ENCODE results near the gene ZNF417.
"Not testable (repeated sequence)": the region's sequence is repeated elsewhere in the genome, so short reads cannot be mapped to it uniquely, and the experiment has no call there.

Gene ZNF417

DNA sequence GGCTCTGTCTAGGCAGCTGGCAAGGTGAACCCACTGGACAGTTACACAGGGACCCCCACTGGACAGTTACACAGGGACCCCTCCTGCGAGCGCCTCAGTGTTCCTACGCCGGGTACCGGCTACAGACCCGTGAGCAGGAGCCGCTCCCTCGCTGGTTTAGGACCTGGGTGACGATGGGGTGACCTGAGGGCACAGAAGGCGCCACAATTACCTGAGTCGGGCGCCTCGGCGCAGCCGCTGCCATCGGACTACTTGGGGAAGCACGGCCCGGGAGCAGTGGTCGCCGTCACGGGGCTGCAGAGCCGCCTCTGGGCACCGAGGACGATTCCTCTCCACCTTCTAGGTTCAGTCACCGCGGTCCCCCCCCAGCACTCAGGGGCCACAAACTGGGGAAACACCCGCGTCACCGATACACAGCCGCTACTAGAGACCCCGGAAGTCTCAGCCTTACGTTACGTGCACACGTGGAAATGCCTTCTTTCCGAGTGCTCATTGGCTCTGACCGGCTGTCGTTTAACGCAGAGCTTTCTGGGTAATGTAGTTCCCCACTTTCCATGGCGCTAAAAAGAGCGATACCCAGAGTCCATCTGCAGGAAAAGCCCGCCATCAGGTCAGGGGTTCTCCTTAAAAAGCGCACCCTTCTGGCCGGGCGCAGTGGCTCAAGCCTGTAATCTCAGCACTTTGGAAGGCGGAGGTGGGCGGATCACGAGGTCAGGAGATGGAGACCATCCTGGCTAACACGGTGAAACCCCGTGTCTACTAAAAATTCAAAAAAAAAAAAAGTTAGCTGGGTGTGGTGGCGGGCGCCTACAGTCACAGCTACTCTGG is at the start of gene ZNF417:
TSS of gene ZNF417 (minus strand) at position 425 of the 828 bp plus-strand sequence. CDS start at position 244, 181 bp downstream.
- DNase-seq (ENCODE audit: low read depth, low spot score): peak; percentile 98
- H3K4me3 ChIP-seq (ENCODE audit: low read length): peak within 1 kb of the TSS; percentile 80; the same call in 1 of the 2 replicates
- not testable (repeated sequence) for H3K27ac ChIP-seq (ENCODE audit: low read length); H3K27me3 ChIP-seq (ENCODE audit: control insufficient read depth, insufficient read depth, low read length); H3K9me3 ChIP-seq (ENCODE audit: control insufficient read depth, insufficient read depth, low read length); H3K4me1 ChIP-seq (ENCODE audit: control insufficient read depth, insufficient read depth, low read length); H3K36me3 ChIP-seq (ENCODE audit: control insufficient read depth, insufficient read depth, low read length)
- no CpG with 5 or more reads among the region's 51 CpGs for WGBS (ENCODE audit: insufficient coverage, insufficient read length)

DNA sequence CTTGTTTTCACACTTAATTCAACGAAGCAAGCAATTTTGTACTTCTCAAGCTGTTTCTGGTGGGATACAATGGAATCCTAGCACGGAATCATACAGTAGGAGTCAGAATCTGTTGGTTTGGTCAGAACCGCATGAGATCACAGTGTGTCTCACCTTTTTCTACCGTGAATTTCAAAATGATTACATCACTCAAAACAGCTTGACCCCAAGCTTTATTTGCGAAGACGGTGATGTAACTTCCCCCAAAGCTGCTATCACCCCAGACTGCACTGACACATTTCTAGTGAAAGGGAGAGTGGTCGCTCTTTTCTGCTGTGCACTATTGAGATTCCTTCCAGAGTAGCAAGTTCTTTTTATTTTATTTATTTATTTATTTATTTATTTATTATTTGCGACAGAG is 48.4 kb upstream of the ZNF417 start:
- no peak for DNase-seq (ENCODE audit: low read depth, low spot score)
- Histone ChIP-seq H3K4me1 (ENCODE audit: control insufficient read depth, insufficient read depth, low read length) (no peaks in the 10 kb centered on the region), H3K27ac (ENCODE audit: low read length) (no peak overlapping the region), H3K4me3 (ENCODE audit: low read length) (no peak overlapping the region), H3K9me3 (ENCODE audit: control insufficient read depth, insufficient read depth, low read length) (peaks cover 1% of the 10 kb centered on the region; the same call in 1 of the 2 replicates), H3K27me3 (ENCODE audit: control insufficient read depth, insufficient read depth, low read length) (no peaks in the 10 kb centered on the region), H3K36me3 (ENCODE audit: control insufficient read depth, insufficient read depth, low read length) (no peaks in the 10 kb centered on the region)
- no CpG with 5 or more reads among the region's 8 CpGs for WGBS (ENCODE audit: insufficient coverage, insufficient read length)

DNA sequence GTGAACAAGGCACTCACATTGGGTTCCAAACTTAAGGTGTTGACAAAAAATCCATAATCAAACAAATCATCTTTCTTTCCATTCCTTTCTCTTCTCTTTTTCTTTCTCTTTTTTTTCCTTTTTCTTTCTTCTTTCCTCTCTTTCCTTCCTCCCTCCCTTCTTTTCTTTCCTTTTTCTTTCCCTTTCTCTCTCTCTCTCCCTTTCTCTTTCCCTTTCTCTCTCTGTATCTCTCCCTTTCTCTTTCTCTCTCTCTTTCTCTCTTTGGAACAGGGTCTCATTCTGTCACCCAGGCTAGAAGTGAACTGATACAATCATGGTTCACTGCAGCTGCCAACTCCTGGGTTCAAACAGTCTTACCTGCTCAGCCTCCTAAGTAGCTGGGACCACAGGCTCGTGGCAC is 45.4 kb upstream of the ZNF417 start:
- Histone ChIP-seq H3K9me3 (ENCODE audit: control insufficient read depth, insufficient read depth, low read length) (peaks cover 2% of the 10 kb centered on the region), H3K4me1 (ENCODE audit: control insufficient read depth, insufficient read depth, low read length) (no peaks in the 10 kb centered on the region), H3K4me3 (ENCODE audit: low read length) (no peak overlapping the region), H3K36me3 (ENCODE audit: control insufficient read depth, insufficient read depth, low read length) (no peaks in the 10 kb centered on the region), H3K27me3 (ENCODE audit: control insufficient read depth, insufficient read depth, low read length) (no peaks in the 10 kb centered on the region), H3K27ac (ENCODE audit: low read length) (no peak overlapping the region)
- no peak for DNase-seq (ENCODE audit: low read depth, low spot score)
- WGBS (ENCODE audit: insufficient coverage, insufficient read length): no CpG with 5 or more reads among the region's 1 CpG

DNA sequence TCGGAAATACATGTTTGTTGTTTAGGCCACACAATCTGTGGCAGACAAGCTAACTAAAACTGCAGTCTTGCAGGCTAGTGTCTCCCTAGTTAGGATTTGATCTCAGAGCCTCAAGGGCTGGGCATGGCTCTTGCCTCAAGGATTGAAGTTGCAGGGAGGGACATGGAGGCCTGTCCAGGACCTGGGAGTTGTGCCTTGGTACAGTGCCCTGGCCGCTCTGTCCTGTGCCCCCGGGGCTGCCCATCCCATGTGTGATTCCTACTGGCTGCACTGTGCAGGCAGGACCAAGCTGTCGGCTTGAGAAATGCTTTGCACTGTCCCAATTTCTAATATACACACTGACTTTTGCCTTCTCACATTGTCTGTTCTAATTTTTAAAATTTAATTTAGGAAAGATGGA is 38.6 kb upstream of the ZNF417 start:
- WGBS (ENCODE audit: insufficient coverage, insufficient read length): no CpG with 5 or more reads among the region's 4 CpGs
- H3K27ac ChIP-seq (ENCODE audit: low read length): no peak overlapping the region
- no peaks in the 10 kb centered on the region for H3K4me1 ChIP-seq (ENCODE audit: control insufficient read depth, insufficient read depth, low read length)
- DNase-seq (ENCODE audit: low read depth, low spot score): no peak
- peaks cover 4% of the 10 kb centered on the region for H3K9me3 ChIP-seq (ENCODE audit: control insufficient read depth, insufficient read depth, low read length)
- H3K36me3 ChIP-seq (ENCODE audit: control insufficient read depth, insufficient read depth, low read length): no peaks in the 10 kb centered on the region
- no peak overlapping the region for H3K4me3 ChIP-seq (ENCODE audit: low read length)
- H3K27me3 ChIP-seq (ENCODE audit: control insufficient read depth, insufficient read depth, low read length): no peaks in the 10 kb centered on the region

DNA sequence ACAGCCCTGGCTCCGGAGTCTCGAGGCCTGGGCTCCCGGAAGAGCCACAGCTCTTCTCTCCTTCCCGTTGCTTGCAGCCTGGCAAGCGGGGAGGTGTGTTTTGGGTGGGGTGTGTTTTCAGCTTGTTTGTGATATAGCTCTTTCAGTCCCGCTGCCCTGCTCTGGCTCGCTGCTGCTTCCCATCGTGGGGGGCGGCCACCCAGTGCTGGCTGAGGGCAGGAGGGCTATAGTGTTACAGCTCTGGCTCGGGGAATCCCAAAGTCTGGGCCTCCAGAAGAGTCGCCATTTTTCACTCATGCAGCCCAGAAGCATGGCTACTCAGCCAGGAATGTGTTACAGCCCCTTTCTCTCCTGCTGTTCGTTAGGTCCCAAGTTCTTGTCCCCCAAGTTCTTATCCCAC is 33.3 kb upstream of the ZNF417 start:
- Histone ChIP-seq H3K9me3 (ENCODE audit: control insufficient read depth, insufficient read depth, low read length) (0 out of 2 replicates have a peak, but pooled peaks cover 1% of the 10 kb centered on the region), H3K4me1 (ENCODE audit: control insufficient read depth, insufficient read depth, low read length) (no peaks in the 10 kb centered on the region), H3K27me3 (ENCODE audit: control insufficient read depth, insufficient read depth, low read length) (no peaks in the 10 kb centered on the region), H3K36me3 (ENCODE audit: control insufficient read depth, insufficient read depth, low read length) (no peaks in the 10 kb centered on the region; the same call in 1 of the 2 replicates), H3K4me3 (ENCODE audit: low read length) (no peak overlapping the region), H3K27ac (ENCODE audit: low read length) (no peak overlapping the region)
- no CpG with 5 or more reads among the region's 12 CpGs for WGBS (ENCODE audit: insufficient coverage, insufficient read length)
- DNase-seq (ENCODE audit: low read depth, low spot score): no peak

DNA sequence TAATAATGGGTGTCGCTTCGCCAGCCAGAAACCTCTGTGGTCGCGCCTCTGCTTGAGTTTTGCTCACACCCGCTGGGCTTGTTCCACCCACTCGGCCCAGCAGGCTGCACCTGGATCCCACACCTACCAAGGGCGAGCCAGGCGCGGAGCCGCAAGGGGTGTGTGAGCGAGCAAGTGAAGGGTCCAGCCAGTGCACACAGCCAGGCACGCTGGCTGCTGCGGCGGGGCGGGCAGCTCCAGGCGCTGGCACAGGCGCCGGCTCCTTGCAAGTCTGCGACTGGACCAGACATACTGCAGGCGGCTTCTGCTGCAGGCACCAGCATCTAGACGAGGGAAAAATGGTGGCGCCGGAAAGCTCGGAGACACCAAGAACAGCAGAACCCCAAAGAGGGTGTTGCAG is 32.9 kb upstream of the ZNF417 start:
- WGBS (ENCODE audit: insufficient coverage, insufficient read length): no CpG with 5 or more reads among the region's 24 CpGs

DNA sequence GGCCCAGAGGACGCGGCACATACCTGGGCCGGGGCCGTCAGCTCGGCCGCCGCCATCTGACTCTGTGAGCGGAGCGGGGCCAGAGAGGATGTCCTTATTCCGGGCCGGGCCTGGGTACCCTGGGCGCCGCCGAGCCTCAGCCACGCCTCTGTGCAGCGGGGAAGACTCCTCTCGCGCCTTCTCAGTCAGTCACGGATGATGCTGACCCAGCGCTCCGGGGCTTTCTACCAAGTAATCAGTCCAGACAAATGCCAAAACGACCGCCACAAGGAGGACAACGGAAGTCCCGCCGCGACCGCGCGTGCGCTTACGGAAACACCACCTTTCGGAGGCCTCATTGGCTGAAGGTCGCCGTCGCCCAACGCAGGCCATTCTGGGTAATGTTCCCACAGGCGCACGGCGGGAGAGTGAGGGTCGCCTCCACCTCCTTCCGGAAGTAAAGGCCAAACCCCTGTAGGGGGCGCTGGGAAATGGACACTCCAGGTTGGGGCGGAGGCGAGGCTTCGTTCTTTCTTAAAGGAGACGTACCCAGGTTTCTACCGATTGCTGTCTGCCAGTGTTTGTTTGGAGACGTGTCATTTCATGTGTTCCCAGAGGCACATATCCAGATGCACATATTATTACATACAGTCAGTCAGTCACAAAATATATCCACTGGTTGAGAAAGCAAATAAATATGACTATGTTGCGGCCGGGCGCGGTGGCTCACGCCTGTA is 31.2 kb upstream of the ZNF417 start, which contains the start of gene ZNF256:
TSS of gene ZNF256 (minus strand) at position 288 of the 716 bp plus-strand sequence. CDS start at position 56, 232 bp downstream.
- 0 out of 2 replicates have a peak, but pooled peaks cover 1% of the 10 kb centered on the region for H3K9me3 ChIP-seq (ENCODE audit: control insufficient read depth, insufficient read depth, low read length)
- H3K4me3 ChIP-seq (ENCODE audit: low read length): peak within 1 kb of the TSS; percentile 94
- peaks cover under 1% of the 10 kb centered on the region; the same call in 1 of the 2 replicates for H3K36me3 ChIP-seq (ENCODE audit: control insufficient read depth, insufficient read depth, low read length)
- no CpG with 5 or more reads among the region's 54 CpGs for WGBS (ENCODE audit: insufficient coverage, insufficient read length)
- H3K4me1 ChIP-seq (ENCODE audit: control insufficient read depth, insufficient read depth, low read length): no peaks in the 10 kb centered on the region
- no peak within 1 kb of the TSS for H3K27ac ChIP-seq (ENCODE audit: low read length)
- peak; percentile 95 for DNase-seq (ENCODE audit: low read depth, low spot score)
- H3K27me3 ChIP-seq (ENCODE audit: control insufficient read depth, insufficient read depth, low read length): no peaks in the 10 kb centered on the region

More for the DNA sequence above, 32.9 kb upstream of the ZNF417 start:
- Histone ChIP-seq H3K4me1 (ENCODE audit: control insufficient read depth, insufficient read depth, low read length) (no peaks in the 10 kb centered on the region), H3K4me3 (ENCODE audit: low read length) (no peak overlapping the region), H3K9me3 (ENCODE audit: control insufficient read depth, insufficient read depth, low read length) (0 out of 2 replicates have a peak, but pooled peaks cover 1% of the 10 kb centered on the region), H3K27me3 (ENCODE audit: control insufficient read depth, insufficient read depth, low read length) (no peaks in the 10 kb centered on the region), H3K27ac (ENCODE audit: low read length) (no peak overlapping the region), H3K36me3 (ENCODE audit: control insufficient read depth, insufficient read depth, low read length) (no peaks in the 10 kb centered on the region; the same call in 1 of the 2 replicates)
- DNase-seq (ENCODE audit: low read depth, low spot score): no peak

DNA sequence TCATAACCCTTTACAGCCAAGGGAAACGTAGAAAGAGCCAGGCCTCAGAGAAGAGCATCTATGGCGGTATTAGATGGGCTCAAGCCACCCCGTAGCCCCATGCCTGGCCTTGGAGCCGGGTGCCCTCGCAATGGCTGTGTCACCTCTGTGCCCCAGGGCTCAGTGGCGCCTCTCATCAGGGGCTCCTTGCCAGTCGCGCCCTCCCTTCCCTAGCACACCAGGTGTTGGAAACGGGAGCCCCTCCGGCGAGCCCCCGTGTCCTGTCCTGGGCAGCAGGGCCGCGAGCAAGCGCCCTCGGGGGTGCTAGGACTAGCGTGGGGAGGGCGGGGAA is 30.7 kb upstream of the ZNF417 start:
- H3K27me3 ChIP-seq (ENCODE audit: control insufficient read depth, insufficient read depth, low read length): no peaks in the 10 kb centered on the region
- no peaks in the 10 kb centered on the region for H3K4me1 ChIP-seq (ENCODE audit: control insufficient read depth, insufficient read depth, low read length)
- no peak for DNase-seq (ENCODE audit: low read depth, low spot score)
- no CpG with 5 or more reads among the region's 18 CpGs for WGBS (ENCODE audit: insufficient coverage, insufficient read length)
- H3K36me3 ChIP-seq (ENCODE audit: control insufficient read depth, insufficient read depth, low read length): peaks cover 6% of the 10 kb centered on the region
- H3K9me3 ChIP-seq (ENCODE audit: control insufficient read depth, insufficient read depth, low read length): 0 out of 2 replicates have a peak, but pooled peaks cover 1% of the 10 kb centered on the region
- H3K4me3 ChIP-seq (ENCODE audit: low read length): peak overlapping the region; percentile 94
- no peak overlapping the region for H3K27ac ChIP-seq (ENCODE audit: low read length)

DNA sequence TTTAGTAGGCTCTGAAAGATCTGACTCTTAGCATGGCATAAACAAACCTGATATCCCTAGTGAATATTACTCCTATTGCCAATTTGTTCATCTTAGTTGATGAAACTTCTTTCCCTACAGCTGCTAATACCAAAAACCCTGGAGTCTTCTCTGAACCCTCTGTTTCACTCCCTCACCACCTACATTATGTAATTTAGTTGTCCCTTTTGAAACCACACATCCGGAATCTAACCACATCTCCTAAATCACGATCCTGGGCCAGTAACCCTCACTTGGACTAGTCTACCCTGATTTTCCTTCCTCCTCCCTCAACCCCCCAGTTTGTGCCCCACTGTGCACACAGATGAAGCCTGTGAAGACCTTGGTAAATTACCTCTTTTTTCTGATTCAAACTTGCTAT is 29.9 kb upstream of the ZNF417 start:
- H3K9me3 ChIP-seq (ENCODE audit: control insufficient read depth, insufficient read depth, low read length): 0 out of 2 replicates have a peak, but pooled peaks cover 1% of the 10 kb centered on the region

DNA sequence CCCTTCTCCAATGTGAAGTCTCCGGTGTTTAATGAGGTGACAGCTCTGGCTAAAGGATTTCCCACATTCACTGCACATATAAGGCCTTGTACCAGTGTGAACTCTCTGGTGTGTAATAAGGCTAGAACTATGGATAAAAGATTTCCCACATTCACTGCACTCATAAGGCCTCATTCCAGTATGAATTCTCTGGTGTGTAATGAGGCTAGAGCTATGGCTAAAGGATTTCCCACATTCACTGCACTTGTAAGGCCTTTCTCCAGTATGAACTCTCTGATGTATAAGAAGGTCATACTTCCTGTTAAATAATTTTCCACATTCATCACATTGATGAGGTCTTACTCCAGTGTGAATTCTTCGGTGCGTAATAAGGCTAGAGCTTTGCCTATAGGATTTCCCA is 25.2 kb upstream of the ZNF417 start:
- no peaks in the 10 kb centered on the region for H3K27me3 ChIP-seq (ENCODE audit: control insufficient read depth, insufficient read depth, low read length)
- H3K4me3 ChIP-seq (ENCODE audit: low read length): no peak overlapping the region
- H3K36me3 ChIP-seq (ENCODE audit: control insufficient read depth, insufficient read depth, low read length): peaks cover 13% of the 10 kb centered on the region; the same call in 1 of the 2 replicates
- no peak overlapping the region for H3K27ac ChIP-seq (ENCODE audit: low read length)
- no CpG with 5 or more reads among the region's 3 CpGs for WGBS (ENCODE audit: insufficient coverage, insufficient read length)
- no peak for DNase-seq (ENCODE audit: low read depth, low spot score)
- H3K4me1 ChIP-seq (ENCODE audit: control insufficient read depth, insufficient read depth, low read length): no peaks in the 10 kb centered on the region
- H3K9me3 ChIP-seq (ENCODE audit: control insufficient read depth, insufficient read depth, low read length): no peaks in the 10 kb centered on the region

More for the DNA sequence above, 29.9 kb upstream of the ZNF417 start:
- Histone ChIP-seq H3K36me3 (ENCODE audit: control insufficient read depth, insufficient read depth, low read length) (peaks cover 10% of the 10 kb centered on the region), H3K27ac (ENCODE audit: low read length) (no peak overlapping the region), H3K27me3 (ENCODE audit: control insufficient read depth, insufficient read depth, low read length) (no peaks in the 10 kb centered on the region), H3K4me1 (ENCODE audit: control insufficient read depth, insufficient read depth, low read length) (no peaks in the 10 kb centered on the region), H3K4me3 (ENCODE audit: low read length) (peak overlapping the region; percentile 94; the same call in 1 of the 2 replicates)
- DNase-seq (ENCODE audit: low read depth, low spot score): no peak
- no CpG with 5 or more reads among the region's 2 CpGs for WGBS (ENCODE audit: insufficient coverage, insufficient read length)
